ENCODE data around the gene TLL1.

TLL1 gene

DNA sequence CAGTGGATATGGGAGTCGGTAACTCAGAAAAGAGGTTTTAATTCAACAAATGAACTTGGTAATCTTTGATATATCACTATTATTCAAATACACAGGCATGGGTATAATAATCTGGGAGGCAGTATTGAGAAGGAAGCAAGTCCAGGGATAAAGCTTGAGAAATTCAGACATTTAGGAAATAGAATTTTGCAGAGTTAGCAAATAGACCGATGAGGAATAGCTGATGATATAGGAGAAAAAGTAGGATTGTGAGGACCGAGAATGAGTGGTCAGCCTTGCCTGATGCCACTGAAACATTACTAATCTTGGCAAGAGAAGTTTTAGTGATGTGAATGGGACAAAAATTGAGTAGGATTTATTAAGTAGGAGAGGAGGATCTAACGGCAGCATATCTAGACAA, 71.9 kb downstream of the TLL1 start:
- Histone ChIP-seq H3K9me3 (replicated peaks; ENCODE audit: insufficient read depth, low read length) (no peaks in the 10 kb centered on the region), H3K9ac (ENCODE audit: low read length) (no peak overlapping the region), H2AFZ (ENCODE audit: low read length) (no peak overlapping the region), H3K27me3 (replicated peaks; ENCODE audit: insufficient read depth, low read length) (no peaks in the 10 kb centered on the region), H3K4me2 (ENCODE audit: low read depth, low read length) (no peak overlapping the region), H3K4me3 (ENCODE audit: low read length) (no peak overlapping the region), H3F3A (ENCODE audit: insufficient read depth, low read length) (no peaks in the 10 kb centered on the region), H3K79me2 (ENCODE audit: low read length) (no peaks in the 10 kb centered on the region), H4K20me1 (ENCODE audit: insufficient read depth, low read length) (no peaks in the 10 kb centered on the region), H3K9me2 (replicated peaks; ENCODE audit: insufficient read depth, low read length) (no peaks in the 10 kb centered on the region), H3K27ac (ENCODE audit: low read length) (no peak overlapping the region), H3K36me3 (replicated peaks; ENCODE audit: insufficient read depth, low read length) (no peaks in the 10 kb centered on the region), H3K4me1 (ENCODE audit: low read length) (no peaks in the 10 kb centered on the region)
- TF ChIP-seq, protein P1, sequence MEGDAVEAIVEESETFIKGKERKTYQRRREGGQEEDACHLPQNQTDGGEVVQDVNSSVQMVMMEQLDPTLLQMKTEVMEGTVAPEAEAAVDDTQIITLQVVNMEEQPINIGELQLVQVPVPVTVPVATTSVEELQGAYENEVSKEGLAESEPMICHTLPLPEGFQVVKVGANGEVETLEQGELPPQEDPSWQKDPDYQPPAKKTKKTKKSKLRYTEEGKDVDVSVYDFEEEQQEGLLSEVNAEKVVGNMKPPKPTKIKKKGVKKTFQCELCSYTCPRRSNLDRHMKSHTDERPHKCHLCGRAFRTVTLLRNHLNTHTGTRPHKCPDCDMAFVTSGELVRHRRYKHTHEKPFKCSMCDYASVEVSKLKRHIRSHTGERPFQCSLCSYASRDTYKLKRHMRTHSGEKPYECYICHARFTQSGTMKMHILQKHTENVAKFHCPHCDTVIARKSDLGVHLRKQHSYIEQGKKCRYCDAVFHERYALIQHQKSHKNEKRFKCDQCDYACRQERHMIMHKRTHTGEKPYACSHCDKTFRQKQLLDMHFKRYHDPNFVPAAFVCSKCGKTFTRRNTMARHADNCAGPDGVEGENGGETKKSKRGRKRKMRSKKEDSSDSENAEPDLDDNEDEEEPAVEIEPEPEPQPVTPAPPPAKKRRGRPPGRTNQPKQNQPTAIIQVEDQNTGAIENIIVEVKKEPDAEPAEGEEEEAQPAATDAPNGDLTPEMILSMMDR (IDR thresholded peaks at IDR 0.05; ENCODE audit: low read length) = no peak
- no peak for TF ChIP-seq EZH2 (optimal IDR thresholded peaks at IDR 0.05; ENCODE audit: low read depth, low read length)
- no peak for DNase-seq

DNA sequence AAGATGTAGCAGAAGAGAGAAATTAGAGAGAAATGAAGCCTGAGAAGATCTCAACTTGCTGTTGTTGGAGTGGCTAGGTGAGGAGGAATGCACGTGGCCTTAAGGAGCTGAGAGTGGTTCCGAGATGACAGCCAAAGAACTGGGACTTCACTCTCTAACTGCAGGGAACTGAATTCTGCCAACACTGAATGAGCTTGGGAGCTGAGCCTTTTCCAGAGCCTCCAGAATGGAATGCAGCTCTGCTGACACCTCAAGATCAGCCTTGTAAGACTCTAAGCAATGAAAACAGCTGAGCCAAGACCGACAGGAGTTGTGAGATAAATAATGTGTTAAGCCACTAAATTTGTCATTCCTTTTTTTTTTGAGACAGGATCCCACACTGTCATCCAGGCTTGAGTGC, 73.0 kb downstream of the TLL1 start:
- H3K27me3 ChIP-seq (replicated peaks; ENCODE audit: insufficient read depth, low read length) = no peaks in the 10 kb centered on the region
- H3K27ac ChIP-seq (ENCODE audit: low read length) = no peak overlapping the region
- no peaks in the 10 kb centered on the region for H3K9me3 ChIP-seq (replicated peaks; ENCODE audit: insufficient read depth, low read length)
- H2AFZ ChIP-seq (ENCODE audit: low read length) = no peak overlapping the region
- H3K9ac ChIP-seq (ENCODE audit: low read length) = no peak overlapping the region
- no peaks in the 10 kb centered on the region for H3K9me2 ChIP-seq (replicated peaks; ENCODE audit: insufficient read depth, low read length)
- no peak overlapping the region for H3K4me2 ChIP-seq (ENCODE audit: low read depth, low read length)
- no peak for DNase-seq
- H3K4me3 ChIP-seq (ENCODE audit: low read length) = no peak overlapping the region
- no peaks in the 10 kb centered on the region for H3K79me2 ChIP-seq (ENCODE audit: low read length)
- H3F3A ChIP-seq (ENCODE audit: insufficient read depth, low read length) = no peaks in the 10 kb centered on the region
- no peaks in the 10 kb centered on the region for H3K4me1 ChIP-seq (ENCODE audit: low read length)
- H4K20me1 ChIP-seq (ENCODE audit: insufficient read depth, low read length) = no peaks in the 10 kb centered on the region
- TF ChIP-seq, protein P1 (IDR thresholded peaks at IDR 0.05; ENCODE audit: low read length) = no peak
- TF ChIP-seq EZH2 (optimal IDR thresholded peaks at IDR 0.05; ENCODE audit: low read depth, low read length) = no peak
- TF ChIP-seq EZH2phosphoT487 (IDR thresholded peaks at IDR 0.05; ENCODE audit: low read length) = no peak
- H3K36me3 ChIP-seq (replicated peaks; ENCODE audit: insufficient read depth, low read length) = no peaks in the 10 kb centered on the region

DNA sequence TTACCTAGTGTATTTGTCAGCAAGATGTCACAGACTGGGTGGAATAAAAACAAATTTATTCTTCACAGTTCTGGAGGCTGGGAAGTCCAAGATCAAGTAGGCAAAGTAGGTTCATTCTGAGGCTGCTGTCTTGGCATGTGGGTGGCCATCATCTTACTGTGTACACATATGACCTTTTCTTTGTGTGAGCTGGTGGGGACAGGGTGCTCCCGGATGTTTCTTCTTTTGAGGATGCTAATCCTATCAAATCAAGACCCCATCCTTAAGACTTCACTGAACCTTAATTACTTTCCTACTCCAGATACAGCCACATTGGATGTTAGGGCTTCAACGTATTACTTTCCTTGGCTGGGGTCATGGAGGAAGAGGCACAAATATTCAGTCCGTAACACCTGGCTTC, 74.0 kb downstream of the TLL1 start:
- no peaks in the 10 kb centered on the region for H3K27me3 ChIP-seq (replicated peaks; ENCODE audit: insufficient read depth, low read length)
- no peak for DNase-seq
- TF ChIP-seq, protein P1 (IDR thresholded peaks at IDR 0.05; ENCODE audit: low read length) = no peak
- TF ChIP-seq EZH2 (optimal IDR thresholded peaks at IDR 0.05; ENCODE audit: low read depth, low read length) (no peak), EZH2phosphoT487 (IDR thresholded peaks at IDR 0.05; ENCODE audit: low read length) (no peak)

More for the DNA sequence above, 74.0 kb downstream of the TLL1 start:
- no peak overlapping the region for H2AFZ ChIP-seq (ENCODE audit: low read length)
- H3K27ac ChIP-seq (ENCODE audit: low read length) = no peak overlapping the region
- no peaks in the 10 kb centered on the region for H3K9me2 ChIP-seq (replicated peaks; ENCODE audit: insufficient read depth, low read length)
- H3K4me3 ChIP-seq (ENCODE audit: low read length) = no peak overlapping the region
- H4K20me1 ChIP-seq (ENCODE audit: insufficient read depth, low read length) = no peaks in the 10 kb centered on the region
- H3K9ac ChIP-seq (ENCODE audit: low read length) = no peak overlapping the region
- H3K79me2 ChIP-seq (ENCODE audit: low read length) = no peaks in the 10 kb centered on the region
- no peaks in the 10 kb centered on the region for H3K9me3 ChIP-seq (replicated peaks; ENCODE audit: insufficient read depth, low read length)
- no peak overlapping the region for H3K4me2 ChIP-seq (ENCODE audit: low read depth, low read length)
- H3K4me1 ChIP-seq (ENCODE audit: low read length) = no peaks in the 10 kb centered on the region
- H3K36me3 ChIP-seq (replicated peaks; ENCODE audit: insufficient read depth, low read length) = no peaks in the 10 kb centered on the region
- H3F3A ChIP-seq (ENCODE audit: insufficient read depth, low read length) = no peaks in the 10 kb centered on the region

All from MM.1S (cell line).